Prostate gland (tissue), 2 donors: ENCODE results near the gene HAGH.

Experiments
- CTCF ChIP-seq, 4 experiments: fragments of 200-600 bp in 2 of 4; fragments of 450-650 bp in 2 of 4; sonication (generic) in 2 of 4; IDR thresholded peaks; 1 replicate in 3 of 4; 2 replicates in 1 of 4; pipeline ENCODE4 v1.5.1; 2016 to 2019; ENCODE audit warnings: antibody characterized with exemption in 4 of 4, mild to moderate bottlenecking in 2 of 4, moderate library complexity in 2 of 4
- POLR2A ChIP-seq: fragments of 450-650 bp; IDR thresholded peaks from one replicate; pipeline ENCODE4 v1.6.1; 2016; ENCODE audit warnings: antibody characterized with exemption, mild to moderate bottlenecking

- no peak for TF ChIP-seq CTCF (IDR thresholded peaks at IDR 0.05)
- TF ChIP-seq POLR2A: no peak
These were observed 52.2 kb downstream of the HAGH start for GRCh38 chr16:1774448-1774780.
